HG03354 (cell line): ENCODE data around the gene DPYSL4.

Source experiments
- ATAC-seq: cut with Tn5 transposase; IDR thresholded peaks from one replicate; pipeline ENCODE4 v1.9.1; 2021; ENCODE audit warnings: mild to moderate bottlenecking; ENCODE audit not compliant: unreplicated experiment, poor library complexity, severe bottlenecking

The DPYSL4 gene

GRCh38 chr10:132233501-132234085 lies 46.8 kb downstream of the DPYSL4 start:
- ATAC-seq = no peak

- ATAC-seq = no peak
Observed at GRCh38 chr10:132234860-132235259, 48.1 kb downstream of the DPYSL4 start.

GRCh38 chr10:132236161-132236560 lies 49.4 kb downstream of the DPYSL4 start:
- ATAC-seq = no peak

- ATAC-seq = no peak
Observed at GRCh38 chr10:132236881-132237280, 50.1 kb downstream of the DPYSL4 start.

- ATAC-seq = no peak
Observed at GRCh38 chr10:132237396-132237795, 50.6 kb downstream of the DPYSL4 start.

GRCh38 chr10:132237871-132238270 lies 51.1 kb downstream of the DPYSL4 start:
- ATAC-seq = no peak

GRCh38 chr10:132238371-132239125 lies 51.8 kb downstream of the DPYSL4 start:
- ATAC-seq = no peak

- ATAC-seq = no peak
Observed at GRCh38 chr10:132239126-132240031, 52.6 kb downstream of the DPYSL4 start.

GRCh38 chr10:132240156-132240555 lies 53.4 kb downstream of the DPYSL4 start:
- no peak for ATAC-seq

- ATAC-seq = no peak
Observed at GRCh38 chr10:132240581-132240980, 53.8 kb downstream of the DPYSL4 start.

- ATAC-seq = no peak
Observed at GRCh38 chr10:132241086-132241485, 54.3 kb downstream of the DPYSL4 start.

GRCh38 chr10:132241496-132241895 lies 54.7 kb downstream of the DPYSL4 start:
- no peak for ATAC-seq

GRCh38 chr10:132242103-132242840 lies 55.5 kb downstream of the DPYSL4 start:
- ATAC-seq = no peak

GRCh38 chr10:132243141-132243540 lies 56.4 kb downstream of the DPYSL4 start:
- no peak for ATAC-seq

GRCh38 chr10:132243626-132244025 lies 56.9 kb downstream of the DPYSL4 start:
- ATAC-seq = no peak

GRCh38 chr10:132245056-132245455 lies 58.3 kb downstream of the DPYSL4 start:
- ATAC-seq = no peak

GRCh38 chr10:132246296-132246695 lies 59.5 kb downstream of the DPYSL4 start:
- ATAC-seq = no peak

- ATAC-seq = no peak
Observed at GRCh38 chr10:132247943-132248342, 61.2 kb downstream of the DPYSL4 start.

- no peak for ATAC-seq
Observed at GRCh38 chr10:132248455-132249225, 61.9 kb downstream of the DPYSL4 start.
